ENCODE data around the gene ROR2.

ROR2 gene

GRCh38 chr9:91786132-91786896, 163.7 kb downstream of the ROR2 start:
- no peak for DNase-seq (ENCODE audit: low read depth)
- no peak overlapping the region for H3K4me3 ChIP-seq (ENCODE audit: low read depth, low read length)

GRCh38 chr9:91785447-91785842, 164.6 kb downstream of the ROR2 start:
- no peak for DNase-seq (ENCODE audit: low read depth)
- H3K4me3 ChIP-seq (ENCODE audit: low read depth, low read length), result no peak overlapping the region

GRCh38 chr9:91784673-91785446, 165.2 kb downstream of the ROR2 start:
- no peak for DNase-seq (ENCODE audit: low read depth)
- no peak overlapping the region for H3K4me3 ChIP-seq (ENCODE audit: low read depth, low read length)

- DNase-seq (ENCODE audit: low read depth), result no peak
- H3K4me3 ChIP-seq (ENCODE audit: low read depth, low read length), result no peak overlapping the region
Observed at GRCh38 chr9:91783876-91784672, 166.0 kb downstream of the ROR2 start.

GRCh38 chr9:91783411-91783810, 166.6 kb downstream of the ROR2 start:
- no peak overlapping the region for H3K4me3 ChIP-seq (ENCODE audit: low read depth, low read length)
- DNase-seq (ENCODE audit: low read depth), result no peak

GRCh38 chr9:91782708-91783214, 167.3 kb downstream of the ROR2 start:
- H3K4me3 ChIP-seq (ENCODE audit: low read depth, low read length), result no peak overlapping the region
- DNase-seq (ENCODE audit: low read depth), result no peak

- DNase-seq (ENCODE audit: low read depth), result no peak
Observed at GRCh38 chr9:91781906-91782305, 168.1 kb downstream of the ROR2 start.

GRCh38 chr9:91781116-91781515, 168.9 kb downstream of the ROR2 start:
- DNase-seq (ENCODE audit: low read depth), result no peak
- no peak overlapping the region for H3K4me3 ChIP-seq (ENCODE audit: low read depth, low read length)

More at GRCh38 chr9:91781906-91782305, 168.1 kb downstream of the ROR2 start:
- H3K4me3 ChIP-seq (ENCODE audit: low read depth, low read length), result no peak overlapping the region

GRCh38 chr9:91778031-91778430, 172.0 kb downstream of the ROR2 start:
- H3K4me3 ChIP-seq (ENCODE audit: low read depth, low read length), result no peak overlapping the region
- DNase-seq (ENCODE audit: low read depth), result no peak

GRCh38 chr9:91777292-91777830, 172.7 kb downstream of the ROR2 start:
- no peak overlapping the region for H3K4me3 ChIP-seq (ENCODE audit: low read depth, low read length)
- peak; percentile 53 for DNase-seq (ENCODE audit: low read depth)

- DNase-seq (ENCODE audit: low read depth), result no peak
- no peak overlapping the region for H3K4me3 ChIP-seq (ENCODE audit: low read depth, low read length)
Observed at GRCh38 chr9:91776409-91777291, 173.4 kb downstream of the ROR2 start.

GRCh38 chr9:91775708-91776028, 174.4 kb downstream of the ROR2 start:
- DNase-seq (ENCODE audit: low read depth), result no peak
- H3K4me3 ChIP-seq (ENCODE audit: low read depth, low read length), result no peak overlapping the region

GRCh38 chr9:91775011-91775707, 174.9 kb downstream of the ROR2 start:
- no peak for DNase-seq (ENCODE audit: low read depth)
- H3K4me3 ChIP-seq (ENCODE audit: low read depth, low read length), result no peak overlapping the region

GRCh38 chr9:91773156-91773555, 176.9 kb downstream of the ROR2 start:
- H3K4me3 ChIP-seq (ENCODE audit: low read depth, low read length), result no peak overlapping the region
- DNase-seq (ENCODE audit: low read depth), result no peak

GRCh38 chr9:91771864-91772263, 178.2 kb downstream of the ROR2 start:
- no peak for DNase-seq (ENCODE audit: low read depth)
- H3K4me3 ChIP-seq (ENCODE audit: low read depth, low read length), result no peak overlapping the region

GRCh38 chr9:91771027-91771426, 179.0 kb downstream of the ROR2 start:
- peak; percentile 78 for DNase-seq (ENCODE audit: low read depth)
- no peak overlapping the region for H3K4me3 ChIP-seq (ENCODE audit: low read depth, low read length)

- DNase-seq (ENCODE audit: low read depth), result no peak
Observed at GRCh38 chr9:91770229-91770628, 179.8 kb downstream of the ROR2 start.

More at GRCh38 chr9:91770229-91770628, 179.8 kb downstream of the ROR2 start:
- no peak overlapping the region for H3K4me3 ChIP-seq (ENCODE audit: low read depth, low read length)
